H1 (cell line): ENCODE data around the gene MMP11. TPM values are rescaled to one million over a fixed set of nuclear protein-coding genes. Genes with fewer than 3 reads are reported as not detected.

Experiments used
- CTCF ChIA-PET: fragments of 300-600 bp; sonication (Branson Sonifier 250); formaldehyde crosslinking; loops from one replicate; lab custom pipeline; 2021; ENCODE audit not compliant: partially characterized antibody; lab: Charles Lee
- POLR2A ChIA-PET: fragments of 300-600 bp; sonication (Branson Sonifier 250); formaldehyde crosslinking; loops from one replicate; lab custom pipeline; 2021; ENCODE audit warnings: inconsistent platforms; ENCODE audit not compliant: partially characterized antibody; lab: Charles Lee
- DNase-seq, 2 experiments: peaks; one replicate each; pipeline versions ENCODE4 v3.0.0 to v3.0.0-alpha.2; 2010 to 2022; ENCODE audit warnings: low spot score in 2 of 2, low read depth in 1 of 2, mixed read lengths in 1 of 2
- FAIRE-seq: peaks from 2 replicates; lab custom pipeline; 2011; peaks lifted over from hg19 to GRCh38; lab: Jason Lieb, UNC
- H2AFZ ChIP-seq: 2 replicates; pipeline ENCODE4 v1.8.1; 2012; ENCODE audit warnings: low read length, inconsistent platforms
- H2AK5ac ChIP-seq: 2 replicates; pipeline ENCODE4 v1.6.1; 2013; ENCODE audit warnings: low read depth, low read length
- H2BK120ac ChIP-seq: replicated peaks from 2 replicates; pipeline ENCODE3; 2013; ENCODE audit warnings: low read depth, low read length, inconsistent platforms
- H2BK12ac ChIP-seq: 2 replicates; pipeline ENCODE4 v1.6.1; 2013; ENCODE audit warnings: low read depth, low read length
- H2BK15ac ChIP-seq: 2 replicates; pipeline ENCODE4 v1.6.1; 2013; ENCODE audit warnings: low read length
- H2BK20ac ChIP-seq: 2 replicates; pipeline ENCODE4 v1.6.1; 2013; ENCODE audit warnings: low read length
- H2BK5ac ChIP-seq: 2 replicates; pipeline ENCODE4 v1.6.1; 2013; ENCODE audit warnings: low read depth, low read length
- H3K14ac ChIP-seq: 2 replicates; pipeline ENCODE4 v1.6.1; 2013; ENCODE audit warnings: inconsistent platforms; ENCODE audit not compliant: insufficient read length
- H3K18ac ChIP-seq: 2 replicates; pipeline ENCODE4 v1.6.1; 2013; ENCODE audit warnings: low read length; ENCODE audit errors: extremely low read depth
- H3K23ac ChIP-seq: 2 replicates; pipeline ENCODE4 v1.6.1; 2013; ENCODE audit warnings: inconsistent platforms; ENCODE audit not compliant: insufficient read length
- H3K23me2 ChIP-seq: 2 replicates; pipeline ENCODE4 v1.6.1; 2013; ENCODE audit warnings: low read depth, low read length
- H3K27ac ChIP-seq: 2 replicates; pipeline ENCODE4 v1.6.1; 2011; ENCODE audit warnings: low read depth, low read length, inconsistent platforms
- H3K27me3 ChIP-seq, 4 experiments: replicated peaks in 1 of 4; 1 replicate in 1 of 4; 2 replicates in 3 of 4; pipeline versions ENCODE4 v1.6.1 to v1.8.1; 2011 to 2013; ENCODE audit warnings: low read length in 3 of 4, mild to moderate bottlenecking in 3 of 4, inconsistent platforms in 2 of 4, mixed read lengths in 2 of 4, moderate library complexity in 1 of 4; ENCODE audit not compliant: control insufficient read depth in 3 of 4, insufficient read depth in 3 of 4; ENCODE audit errors: extremely low read depth in 1 of 4
- H3K36me3 ChIP-seq, 4 experiments: 2 replicates each; pipeline versions ENCODE4 v1.6.1 to v1.8.1; 2011 to 2013; ENCODE audit warnings: mild to moderate bottlenecking in 4 of 4, low read length in 3 of 4, moderate library complexity in 2 of 4, control low read depth in 1 of 4, inconsistent platforms in 1 of 4; ENCODE audit not compliant: insufficient read depth in 4 of 4, control insufficient read depth in 2 of 4
- H3K4ac ChIP-seq: replicated peaks from 2 replicates; pipeline ENCODE3; 2013; ENCODE audit warnings: low read length, low read depth, mixed read lengths, inconsistent platforms; ENCODE audit not compliant: insufficient read length
- H3K4me1 ChIP-seq, 4 experiments: replicated peaks in 1 of 4; 1 replicate in 1 of 4; 2 replicates in 3 of 4; pipeline versions ENCODE4 v1.6.1 to v1.8.1; 2011 to 2013; ENCODE audit warnings: low read length in 3 of 4, inconsistent platforms in 2 of 4, mixed read lengths in 1 of 4; ENCODE audit not compliant: insufficient read depth in 4 of 4, control insufficient read depth in 3 of 4
- H3K4me2 ChIP-seq, 2 experiments: 2 replicates each; pipeline versions ENCODE4 v1.6.1 to v1.8.1; 2011 to 2013; ENCODE audit warnings: low read depth in 2 of 2, low read length in 2 of 2, control low read depth in 1 of 2, inconsistent platforms in 1 of 2, mild to moderate bottlenecking in 1 of 2; ENCODE audit not compliant: insufficient read depth in 1 of 2
- H3K4me3 ChIP-seq, 4 experiments: fragments of 200-600, 300-600 bp in 1 of 4; sonication (generic), shearing (Covaris generic), sonication (Bioruptor Twin) in 1 of 4; 2 replicates each; pipeline versions ENCODE4 v1.5.1 to v1.8.1; 2011 to 2016; ENCODE audit warnings: low read length in 4 of 4, low read depth in 3 of 4, control low read depth in 2 of 4, inconsistent platforms in 2 of 4, mild to moderate bottlenecking in 2 of 4, mixed read lengths in 1 of 4, moderate library complexity in 1 of 4; ENCODE audit not compliant: insufficient read depth in 2 of 4; ENCODE audit errors: extremely low read depth in 1 of 4
- H3K56ac ChIP-seq: replicated peaks from 2 replicates; pipeline ENCODE3; 2013; ENCODE audit warnings: low read depth, mild to moderate bottlenecking, mixed read lengths, low read length, inconsistent platforms; ENCODE audit not compliant: insufficient read length
- H3K79me1 ChIP-seq: 2 replicates; pipeline ENCODE4 v1.6.1; 2013; ENCODE audit warnings: low read depth, low read length, control low read depth
- H3K79me2 ChIP-seq, 2 experiments: 2 replicates each; pipeline versions ENCODE4 v1.6.1 to v1.8.1; 2012 to 2013; ENCODE audit warnings: low read length in 2 of 2, mild to moderate bottlenecking in 2 of 2, inconsistent platforms in 1 of 2; ENCODE audit not compliant: insufficient read depth in 2 of 2, control insufficient read depth in 1 of 2
- H3K9ac ChIP-seq, 4 experiments: replicated peaks in 1 of 4; 1 replicate in 1 of 4; 2 replicates in 3 of 4; pipeline versions ENCODE4 v1.6.1 to v1.8.1; 2011 to 2013; ENCODE audit warnings: low read depth in 3 of 4, low read length in 3 of 4, control low read depth in 2 of 4, mild to moderate bottlenecking in 2 of 4, moderate library complexity in 2 of 4, inconsistent platforms in 1 of 4; ENCODE audit errors: extremely low read depth in 1 of 4
- H3K9me3 ChIP-seq, 2 experiments: 2 replicates each; pipeline versions ENCODE4 v1.6.1 to v1.8.1; 2012 to 2013; ENCODE audit warnings: mild to moderate bottlenecking in 2 of 2, moderate library complexity in 2 of 2, control low read depth in 1 of 2, inconsistent platforms in 1 of 2, low read depth in 1 of 2, low read length in 1 of 2, mixed read lengths in 1 of 2; ENCODE audit not compliant: insufficient read depth in 2 of 2
- H4K20me1 ChIP-seq, 2 experiments: replicated peaks in 1 of 2; 2 replicates each; pipeline versions ENCODE3 to v1.8.1; 2011 to 2013; ENCODE audit warnings: inconsistent platforms in 2 of 2, low read length in 2 of 2, mild to moderate bottlenecking in 1 of 2; ENCODE audit not compliant: insufficient read depth in 2 of 2, control insufficient read depth in 1 of 2
- H4K5ac ChIP-seq: 2 replicates; pipeline ENCODE4 v1.6.1; 2013; ENCODE audit warnings: low read length, low read depth, mixed read lengths, inconsistent platforms; ENCODE audit not compliant: insufficient read length
- H4K8ac ChIP-seq: 2 replicates; pipeline ENCODE4 v1.8.0; 2013; ENCODE audit warnings: mild to moderate bottlenecking, moderate library complexity, low read length, inconsistent platforms; ENCODE audit not compliant: insufficient read depth; ENCODE audit errors: extremely low read depth
- H4K91ac ChIP-seq: replicated peaks from 2 replicates; pipeline ENCODE3; 2013; ENCODE audit warnings: low read length, mixed read lengths, inconsistent platforms; ENCODE audit not compliant: insufficient read length
- HDAC2 ChIP-seq, 2 experiments: fragments of 300-600 bp in 1 of 2; sonication (generic) in 1 of 2; IDR thresholded peaks; 2 replicates each; pipeline ENCODE4 v1.6.1; 2011 to 2012; ENCODE audit warnings: low read depth in 2 of 2, low read length in 2 of 2, mild to moderate bottlenecking in 2 of 2, moderate library complexity in 2 of 2, borderline replicate concordance in 1 of 2, inconsistent platforms in 1 of 2
- JUN ChIP-seq: IDR thresholded peaks from 2 replicates; pipeline ENCODE4 v1.6.1; 2011; ENCODE audit warnings: low read depth, mild to moderate bottlenecking, improper control_type of control experiment, low read length
- WGBS, 2 experiments: shearing (Covaris generic) in 1 of 2; methylation state at CpG; one replicate each; pipeline versions ENCODE4 v1.1.6 to v1.1.7; 2013 to 2015; ENCODE audit warnings: low lambda C conversion rate in 2 of 2, mixed read lengths in 2 of 2, inconsistent platforms in 1 of 2, low coverage in 1 of 2, missing lambda C conversion rate in 1 of 2; ENCODE audit not compliant: insufficient replicate concordance in 2 of 2, insufficient coverage in 1 of 2, insufficient read length in 1 of 2; ENCODE audit errors: extremely low coverage in 1 of 2, missing lambda C conversion rate in 1 of 2; 5-methylcytosine and 5-hydroxymethylcytosine counted together
- polyA plus RNA-seq, 7 experiments: library from polyadenylated mRNA; depleted of rRNA in 3 of 7; stranded (reverse) in 5 of 7; unstranded in 2 of 7; fragments of >200 nt in 5 of 7; fragments of 200-250 nt in 2 of 7; gene quantifications; 1 replicate in 5 of 7; 2 replicates in 1 of 7; 4 replicates in 1 of 7; pipeline versions ENCODE4 v1.2.1 to v1.2.3, GENCODE V29; 2011 to 2013; ENCODE audit warnings: missing spikeins in 2 of 7, mixed read lengths in 2 of 7
- total RNA-seq: library from RNA; stranded (reverse); fragmentation: NEBNext Ultra II Directional; extraction: Animal tissue kit (Norgen Biotek cat#: 25700); gene quantifications from 2 replicates; pipeline ENCODE4 v1.2.1, GENCODE V29; 2021

The MMP11 gene
- total and polyA plus RNA-seq, 2 of the 8 experiments (the other 6 are each of a cell fraction or from before 2014, with no cell fraction given), result 10.2 to 18.3 TPM

- H3K4me2 ChIP-seq, result no peak overlapping the region
- H3K27me3 ChIP-seq, result no peaks in the 10 kb centered on the region; a peak in 1 of 7 replicates
- H3K79me1 ChIP-seq, result peaks cover 4% of the 10 kb centered on the region; the same call in 1 of the 2 replicates
- no peak overlapping the region for H3K9ac ChIP-seq
- no peak overlapping the region for H4K8ac ChIP-seq
- H2BK20ac ChIP-seq, result no peak overlapping the region
- no peak overlapping the region for H2AK5ac ChIP-seq
- H2BK15ac ChIP-seq, result no peak overlapping the region
- no peak overlapping the region for H3K4me3 ChIP-seq
- H3K79me2 ChIP-seq, result no peaks in the 10 kb centered on the region; a peak in 1 of 4 replicates
- H3K23me2 ChIP-seq, result no peaks in the 10 kb centered on the region
- no peak overlapping the region for H3K27ac ChIP-seq
- H3K9me3 ChIP-seq, result no peaks in the 10 kb centered on the region
- H2BK12ac ChIP-seq, result no peak overlapping the region
- TF ChIP-seq JUN, result no peak
- no peak for TF ChIP-seq HDAC2 (IDR thresholded peaks at IDR 0.05; ENCODE audit: borderline replicate concordance in 1 of 2, low read depth in 2 of 2, low read length in 2 of 2)
- ChIA-PET CTCF (interaction anchor here (1.2 kb wide), 1 partner anchor 42 kb away, joined by 4 read pairs; no protein-coding TSS in a partner anchor), POLR2A (interaction anchor here (0.6 to 1.3 kb wide), 3 partner anchors 18 to 63 kb away, joined by 3 read pairs; no protein-coding TSS in a partner anchor)
- no peak overlapping the region for H2BK5ac ChIP-seq
- DNase-seq, result no peak
- no peak overlapping the region for H3K4ac ChIP-seq
- no peak overlapping the region for H3K56ac ChIP-seq
- H3K14ac ChIP-seq, result no peak overlapping the region
- no peaks in the 10 kb centered on the region for H3K4me1 ChIP-seq
- H3K36me3 ChIP-seq, result peaks cover 4 to 32% (median 9%) of the 10 kb centered on the region in 4 experiments; a peak in 5 of 8 replicates
- H3K23ac ChIP-seq, result no peak overlapping the region
- FAIRE-seq, result no peak
- no peak overlapping the region for H3K18ac ChIP-seq
- no peak overlapping the region for H4K5ac ChIP-seq
- no peak overlapping the region for H2BK120ac ChIP-seq
- 93% methylated on average over 8 of the region's 8 CpGs; no CpG with 5 or more reads in 1 of the 2 experiments for WGBS, 2 experiments
- no peak overlapping the region for H4K91ac ChIP-seq
- no peak overlapping the region for H2AFZ ChIP-seq
- peaks cover 6 to 26% of the 10 kb centered on the region in 2 experiments for H4K20me1 ChIP-seq
Measured at GRCh38 chr22:23831261-23831660, 58.6 kb downstream of the MMP11 start.
